ENCODE results near the gene S100A7A. TPM values are rescaled to one million over a fixed set of nuclear protein-coding genes. Genes with fewer than 3 reads are reported as not detected.

The S100A7A gene
- total and polyA plus RNA-seq, 2 of the 13 experiments (the other 11 are each of a cell fraction or from before 2014, with no cell fraction given): not detected

- TF ChIP-seq NFKB2 (CRISPR knock-in tag; IDR thresholded peaks at IDR 0.05; ENCODE audit: borderline replicate concordance): peak; percentile 35; the same call in 1 of the 2 replicates
- no peak for TF ChIP-seq PREB (CRISPR knock-in tag; IDR thresholded peaks at IDR 0.05)
- TF ChIP-seq ZNF547 (CRISPR knock-in tag; IDR thresholded peaks at IDR 0.05): no peak
- no peak for TF ChIP-seq ZSCAN29 (CRISPR knock-in tag; conservative IDR thresholded peaks at IDR 0.05)
- no peak for TF ChIP-seq ATF2 (CRISPR knock-in tag; IDR thresholded peaks at IDR 0.05)
- TF ChIP-seq KIAA2018 (CRISPR knock-in tag; IDR thresholded peaks at IDR 0.05; ENCODE audit: borderline replicate concordance): no peak
- TF ChIP-seq, protein P1, sequence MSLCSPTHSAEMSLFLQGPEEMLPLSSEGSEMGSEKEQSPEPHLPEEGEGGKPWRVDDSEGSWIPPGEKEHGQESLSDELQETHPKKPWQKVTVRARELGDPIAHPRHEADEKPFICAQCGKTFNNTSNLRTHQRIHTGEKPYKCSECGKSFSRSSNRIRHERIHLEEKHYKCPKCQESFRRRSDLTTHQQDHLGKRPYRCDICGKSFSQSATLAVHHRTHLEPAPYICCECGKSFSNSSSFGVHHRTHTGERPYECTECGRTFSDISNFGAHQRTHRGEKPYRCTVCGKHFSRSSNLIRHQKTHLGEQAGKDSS (CRISPR knock-in tag; IDR thresholded peaks at IDR 0.05; ENCODE audit: borderline replicate concordance, low read depth): no peak
- TF ChIP-seq ZNF180 (CRISPR knock-in tag; IDR thresholded peaks at IDR 0.05; ENCODE audit: borderline replicate concordance, low read depth): no peak
- TF ChIP-seq ISX (CRISPR knock-in tag; conservative IDR thresholded peaks at IDR 0.05): no peak
- TF ChIP-seq ZNF773 (CRISPR knock-in tag; IDR thresholded peaks at IDR 0.05; ENCODE audit: borderline replicate concordance): no peak
- TF ChIP-seq ZNF891 (CRISPR knock-in tag; IDR thresholded peaks at IDR 0.05): no peak
- no peak for TF ChIP-seq ZNF850 (CRISPR knock-in tag; conservative IDR thresholded peaks at IDR 0.05)
- TF ChIP-seq ZNF597 (CRISPR knock-in tag; IDR thresholded peaks at IDR 0.05): no peak
- TF ChIP-seq ZNF335 (CRISPR knock-in tag; IDR thresholded peaks at IDR 0.05): no peak
- TF ChIP-seq ZNF235 (CRISPR knock-in tag; IDR thresholded peaks at IDR 0.05; ENCODE audit: borderline replicate concordance): no peak
- peak; percentile 35; the same call in 1 of the 2 replicates for TF ChIP-seq MYC (CRISPR knock-in tag; IDR thresholded peaks at IDR 0.05; ENCODE audit: borderline replicate concordance)
- no peak for TF ChIP-seq XRCC5 (optimal IDR thresholded peaks at IDR 0.05; ENCODE audit: low read length)
Measured at GRCh38 chr1:153404768-153405167, 11.6 kb upstream of the S100A7A start (continued).
